HCT116 (cell line): Measurements from ENCODE around the gene GPR31. TPM values are rescaled to one million over a fixed set of nuclear protein-coding genes. Genes with fewer than 3 reads are reported as not detected.

Experiments used
- ATAC-seq: fragments of 200-7000 bp; cut with Tn5 transposase; 2 replicates; pipeline ENCODE4 v1.9.1; 2020; ENCODE audit warnings: mild to moderate bottlenecking, moderate library complexity
- BruUV-seq: library from RNA; stranded (reverse); fragments of 400-500 nt; replicated peaks from 2 replicates; lab custom pipeline; 2021; lab: Mats Ljungman, UMichigan
- CTCF ChIA-PET: fragments of 300-600 bp; sonication (Branson Sonifier 250); formaldehyde crosslinking; loops from one replicate; lab custom pipeline; 2021; ENCODE audit warnings: antibody characterized with exemption; lab: Charles Lee
- POLR2A ChIA-PET: fragments of 300-600, 350-600 bp; sonication (Branson Sonifier 250); formaldehyde crosslinking; loops from one replicate; lab custom pipeline; 2021; ENCODE audit warnings: antibody characterized with exemption; lab: Charles Lee
- RAD21 ChIA-PET, 2 experiments: fragments of 300-600 bp; sonication (Branson Sonifier 250); formaldehyde crosslinking; loops; one replicate each; lab custom pipeline; 2023; ENCODE audit warnings: low total read pairs in 2 of 2; ENCODE audit not compliant: uncharacterized antibody in 2 of 2, unreplicated experiment in 2 of 2, low non-redundant PET in 1 of 2; lab: Charles Lee
- DNase-seq: peaks from one replicate; pipeline ENCODE4 v3.0.0-alpha.2; 2010; ENCODE audit warnings: low read depth, low spot score
- H2AFZ ChIP-seq: fragments of 200-600 bp; shearing (Covaris generic), sonication (generic); 2 replicates; pipeline ENCODE4 v1.6.1; 2017; ENCODE audit warnings: low read depth, mixed run types, mixed read lengths, antibody characterized with exemption, low read length; ENCODE audit not compliant: poor library complexity, severe bottlenecking
- H3K27ac ChIP-seq: 2 replicates; pipeline ENCODE4 v1.5.1; 2012; ENCODE audit warnings: low read depth, low read length
- H3K27me3 ChIP-seq: fragments of 200-600 bp; sonication (generic); 2 replicates; pipeline ENCODE4 v1.6.1; 2016; ENCODE audit warnings: mixed run types, low read length, mixed read lengths; ENCODE audit not compliant: insufficient read depth
- H3K36me3 ChIP-seq, 2 experiments: fragments of 200-500 bp in 1 of 2; fragments of 200-600 bp in 1 of 2; sonication (Bioruptor generic) in 1 of 2; sonication (generic) in 1 of 2; 2 replicates each; pipeline versions ENCODE4 v1.5.1 to v1.6.1; 2014 to 2016; ENCODE audit warnings: low read length in 2 of 2, inconsistent platforms in 1 of 2, mixed read lengths in 1 of 2, mixed run types in 1 of 2; ENCODE audit not compliant: insufficient read depth in 2 of 2, control insufficient read depth in 1 of 2
- H3K4me1 ChIP-seq, 2 experiments: fragments of 200-600 bp in 1 of 2; sonication (generic) in 1 of 2; 2 replicates each; pipeline versions ENCODE4 v1.5.1 to v1.6.1; 2012 to 2017; ENCODE audit warnings: low read length in 2 of 2, inconsistent platforms in 1 of 2, mild to moderate bottlenecking in 1 of 2, mixed read lengths in 1 of 2, mixed run types in 1 of 2, moderate library complexity in 1 of 2; ENCODE audit not compliant: insufficient read depth in 2 of 2, control insufficient read depth in 1 of 2
- H3K4me2 ChIP-seq: fragments of 200-600 bp; sonication (generic); 2 replicates; pipeline ENCODE4 v1.6.1; 2017; ENCODE audit warnings: mixed run types, low read length, mixed read lengths
- H3K4me3 ChIP-seq, 2 experiments: fragments of 200-600 bp in 1 of 2; sonication (generic) in 1 of 2; replicated peaks in 1 of 2; 2 replicates each; pipeline ENCODE4 v1.5.1; 2011 to 2016; ENCODE audit warnings: low read length in 2 of 2, control low read depth in 1 of 2, low read depth in 1 of 2, mild to moderate bottlenecking in 1 of 2, mixed read lengths in 1 of 2, mixed run types in 1 of 2
- H3K79me2 ChIP-seq: fragments of 200-600 bp; sonication (generic); 2 replicates; pipeline ENCODE4 v1.6.1; 2017; ENCODE audit warnings: mild to moderate bottlenecking, mixed run types, low read length, moderate library complexity, mixed read lengths; ENCODE audit not compliant: insufficient read depth
- H3K9ac ChIP-seq: fragments of 200-600 bp; sonication (generic); 2 replicates; pipeline ENCODE4 v1.6.1; 2016; ENCODE audit warnings: low read length, mixed read lengths
- H3K9me2 ChIP-seq: fragments of 200-600 bp; sonication (generic), shearing (Covaris generic); 2 replicates; pipeline ENCODE4 v1.6.1; 2017; ENCODE audit warnings: mixed run types, mild to moderate bottlenecking, moderate library complexity; ENCODE audit not compliant: insufficient read depth
- H3K9me3 ChIP-seq, 2 experiments: fragments of 200-500 bp in 1 of 2; fragments of 200-600 bp in 1 of 2; sonication (Bioruptor generic) in 1 of 2; sonication (generic) in 1 of 2; 2 replicates each; pipeline ENCODE4 v1.6.1; 2014 to 2017; ENCODE audit warnings: low read length in 2 of 2, mixed read lengths in 2 of 2, inconsistent platforms in 1 of 2, low read depth in 1 of 2, mild to moderate bottlenecking in 1 of 2, mixed run types in 1 of 2, moderate library complexity in 1 of 2; ENCODE audit not compliant: control insufficient read depth in 1 of 2, insufficient read depth in 1 of 2
- H4K20me1 ChIP-seq: fragments of 200-600 bp; sonication (generic), shearing (Covaris generic); 2 replicates; pipeline ENCODE4 v1.6.1; 2017; ENCODE audit warnings: mixed run types, mild to moderate bottlenecking, moderate library complexity; ENCODE audit not compliant: insufficient read depth
- CBX3 ChIP-seq: IDR thresholded peaks from 2 replicates; pipeline ENCODE4 v1.6.1; 2012; ENCODE audit warnings: low read depth
- CEBPB ChIP-seq: IDR thresholded peaks from 2 replicates; pipeline ENCODE4 v1.6.1; 2012; ENCODE audit warnings: low read depth
- EGR1 ChIP-seq: IDR thresholded peaks from 2 replicates; pipeline ENCODE4 v1.6.1; 2012; ENCODE audit warnings: low read depth
- ELF1 ChIP-seq: IDR thresholded peaks from 2 replicates; pipeline ENCODE4 v1.6.1; 2012; ENCODE audit warnings: low read depth, borderline replicate concordance
- SIN3A ChIP-seq: IDR thresholded peaks from 2 replicates; pipeline ENCODE4 v1.6.1; 2012; ENCODE audit warnings: low read depth
- SP1 ChIP-seq: IDR thresholded peaks from 2 replicates; pipeline ENCODE4 v1.6.1; 2012; ENCODE audit warnings: low read depth
- YY1 ChIP-seq: IDR thresholded peaks from 2 replicates; pipeline ENCODE4 v1.6.1; 2011; ENCODE audit warnings: low read length, low read depth, moderate library complexity, mild to moderate bottlenecking; ENCODE audit not compliant: insufficient replicate concordance; ENCODE audit errors: extremely low read depth
- ZNF274 ChIP-seq: fragments of 200-500 bp; sonication (Bioruptor generic); IDR thresholded peaks from 2 replicates; pipeline ENCODE4 v1.6.1; 2014; ENCODE audit warnings: mild to moderate bottlenecking, low read depth, low read length, inconsistent platforms
- intact Hi-C: fragments of 100-400 bp; cut with micrococcal nuclease; formaldehyde crosslinking; loops from 2 replicates; pipeline ENCODE4 v1.10.0; 2022
- total RNA-seq: library from RNA; stranded (reverse); gene quantifications from one replicate; pipeline ENCODE4 v1.2.1, GENCODE V29; 2021; ENCODE audit not compliant: unreplicated experiment
- TF ChIP-seq, protein P1 (sequence below): IDR thresholded peaks from 2 replicates; pipeline ENCODE4 v1.6.1; 2012
- TF ChIP-seq, protein P2 (sequence below): IDR thresholded peaks from 2 replicates; pipeline ENCODE4 v1.6.1; 2012; ENCODE audit warnings: low read depth
- TF ChIP-seq, protein P3 (sequence below): IDR thresholded peaks from 2 replicates; pipeline ENCODE4 v1.6.1; 2011; ENCODE audit warnings: mild to moderate bottlenecking, low read length, moderate library complexity; ENCODE audit not compliant: insufficient replicate concordance; ENCODE audit errors: extremely low read depth

The GPR31 gene
- total RNA-seq, 1 experiment from 2014 or later, result not detected

GRCh38 chr6:167129159-167129558 is 28.6 kb downstream of the GPR31 start:
- ATAC-seq (no peak), DNase-seq (no peak)
- Histone ChIP-seq H2AFZ (no peak overlapping the region), H3K36me3 (no peaks in the 10 kb centered on the region), H3K79me2 (no peaks in the 10 kb centered on the region), H4K20me1 (no peaks in the 10 kb centered on the region), H3K9me3 (no peaks in the 10 kb centered on the region), H3K4me2 (no peak overlapping the region), H3K4me1 (no peaks in the 10 kb centered on the region), H3K4me3 (no peak overlapping the region), H3K27ac (no peak overlapping the region), H3K9me2 (no peaks in the 10 kb centered on the region), H3K9ac (no peak overlapping the region), H3K27me3 (no peaks in the 10 kb centered on the region)
- ChIA-PET CTCF (no interaction called here), RAD21 (no interaction called here), POLR2A (no interaction called here)
- no peak for TF ChIP-seq EGR1
- TF ChIP-seq, protein P1, sequence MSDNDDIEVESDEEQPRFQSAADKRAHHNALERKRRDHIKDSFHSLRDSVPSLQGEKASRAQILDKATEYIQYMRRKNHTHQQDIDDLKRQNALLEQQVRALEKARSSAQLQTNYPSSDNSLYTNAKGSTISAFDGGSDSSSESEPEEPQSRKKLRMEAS, result no peak
- TF ChIP-seq CEBPB, result no peak
- TF ChIP-seq, protein P2, sequence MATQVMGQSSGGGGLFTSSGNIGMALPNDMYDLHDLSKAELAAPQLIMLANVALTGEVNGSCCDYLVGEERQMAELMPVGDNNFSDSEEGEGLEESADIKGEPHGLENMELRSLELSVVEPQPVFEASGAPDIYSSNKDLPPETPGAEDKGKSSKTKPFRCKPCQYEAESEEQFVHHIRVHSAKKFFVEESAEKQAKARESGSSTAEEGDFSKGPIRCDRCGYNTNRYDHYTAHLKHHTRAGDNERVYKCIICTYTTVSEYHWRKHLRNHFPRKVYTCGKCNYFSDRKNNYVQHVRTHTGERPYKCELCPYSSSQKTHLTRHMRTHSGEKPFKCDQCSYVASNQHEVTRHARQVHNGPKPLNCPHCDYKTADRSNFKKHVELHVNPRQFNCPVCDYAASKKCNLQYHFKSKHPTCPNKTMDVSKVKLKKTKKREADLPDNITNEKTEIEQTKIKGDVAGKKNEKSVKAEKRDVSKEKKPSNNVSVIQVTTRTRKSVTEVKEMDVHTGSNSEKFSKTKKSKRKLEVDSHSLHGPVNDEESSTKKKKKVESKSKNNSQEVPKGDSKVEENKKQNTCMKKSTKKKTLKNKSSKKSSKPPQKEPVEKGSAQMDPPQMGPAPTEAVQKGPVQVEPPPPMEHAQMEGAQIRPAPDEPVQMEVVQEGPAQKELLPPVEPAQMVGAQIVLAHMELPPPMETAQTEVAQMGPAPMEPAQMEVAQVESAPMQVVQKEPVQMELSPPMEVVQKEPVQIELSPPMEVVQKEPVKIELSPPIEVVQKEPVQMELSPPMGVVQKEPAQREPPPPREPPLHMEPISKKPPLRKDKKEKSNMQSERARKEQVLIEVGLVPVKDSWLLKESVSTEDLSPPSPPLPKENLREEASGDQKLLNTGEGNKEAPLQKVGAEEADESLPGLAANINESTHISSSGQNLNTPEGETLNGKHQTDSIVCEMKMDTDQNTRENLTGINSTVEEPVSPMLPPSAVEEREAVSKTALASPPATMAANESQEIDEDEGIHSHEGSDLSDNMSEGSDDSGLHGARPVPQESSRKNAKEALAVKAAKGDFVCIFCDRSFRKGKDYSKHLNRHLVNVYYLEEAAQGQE, result no peak
- BruUV-seq, result no TSS peak
- intact Hi-C loops, result no loop called here

- Histone ChIP-seq H3K79me2 (no peaks in the 10 kb centered on the region), H3K27ac (no peak overlapping the region), H4K20me1 (no peaks in the 10 kb centered on the region), H3K36me3 (no peaks in the 10 kb centered on the region), H3K4me3 (no peak overlapping the region), H2AFZ (no peak overlapping the region), H3K4me1 (no peaks in the 10 kb centered on the region), H3K9me3 (no peaks in the 10 kb centered on the region), H3K27me3 (peaks cover 4% of the 10 kb centered on the region), H3K4me2 (no peak overlapping the region), H3K9ac (no peak overlapping the region), H3K9me2 (no peaks in the 10 kb centered on the region)
- DNase-seq (no peak), ATAC-seq (no peak)
- no TSS peak for BruUV-seq
- POLR2A ChIA-PET, result no interaction called here
- RAD21 ChIA-PET, result no interaction called here
- intact Hi-C loops, result no loop called here
- TF ChIP-seq SP1 (no peak), CBX3 (no peak), ZNF274 (no peak), YY1 (no peak), SIN3A (no peak), ELF1 (no peak)
- TF ChIP-seq, protein P3, sequence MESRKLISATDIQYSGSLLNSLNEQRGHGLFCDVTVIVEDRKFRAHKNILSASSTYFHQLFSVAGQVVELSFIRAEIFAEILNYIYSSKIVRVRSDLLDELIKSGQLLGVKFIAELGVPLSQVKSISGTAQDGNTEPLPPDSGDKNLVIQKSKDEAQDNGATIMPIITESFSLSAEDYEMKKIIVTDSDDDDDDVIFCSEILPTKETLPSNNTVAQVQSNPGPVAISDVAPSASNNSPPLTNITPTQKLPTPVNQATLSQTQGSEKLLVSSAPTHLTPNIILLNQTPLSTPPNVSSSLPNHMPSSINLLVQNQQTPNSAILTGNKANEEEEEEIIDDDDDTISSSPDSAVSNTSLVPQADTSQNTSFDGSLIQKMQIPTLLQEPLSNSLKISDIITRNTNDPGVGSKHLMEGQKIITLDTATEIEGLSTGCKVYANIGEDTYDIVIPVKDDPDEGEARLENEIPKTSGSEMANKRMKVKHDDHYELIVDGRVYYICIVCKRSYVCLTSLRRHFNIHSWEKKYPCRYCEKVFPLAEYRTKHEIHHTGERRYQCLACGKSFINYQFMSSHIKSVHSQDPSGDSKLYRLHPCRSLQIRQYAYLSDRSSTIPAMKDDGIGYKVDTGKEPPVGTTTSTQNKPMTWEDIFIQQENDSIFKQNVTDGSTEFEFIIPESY, result no peak
- CTCF ChIA-PET, result no interaction called here
Observed at GRCh38 chr6:167127785-167128531, 29.8 kb downstream of the GPR31 start.
